GM19372 (cell line): ENCODE measurements around the gene CPNE2.

Experiments
- ATAC-seq: cut with Tn5 transposase; IDR thresholded peaks from one replicate; pipeline ENCODE4 v1.9.1; 2021; ENCODE audit warnings: mild to moderate bottlenecking, low read depth, moderate library complexity; ENCODE audit not compliant: unreplicated experiment

CPNE2 gene

GRCh38 chr16:57140931-57141668, 48.7 kb downstream of the CPNE2 start:
- ATAC-seq: no peak

DNA sequence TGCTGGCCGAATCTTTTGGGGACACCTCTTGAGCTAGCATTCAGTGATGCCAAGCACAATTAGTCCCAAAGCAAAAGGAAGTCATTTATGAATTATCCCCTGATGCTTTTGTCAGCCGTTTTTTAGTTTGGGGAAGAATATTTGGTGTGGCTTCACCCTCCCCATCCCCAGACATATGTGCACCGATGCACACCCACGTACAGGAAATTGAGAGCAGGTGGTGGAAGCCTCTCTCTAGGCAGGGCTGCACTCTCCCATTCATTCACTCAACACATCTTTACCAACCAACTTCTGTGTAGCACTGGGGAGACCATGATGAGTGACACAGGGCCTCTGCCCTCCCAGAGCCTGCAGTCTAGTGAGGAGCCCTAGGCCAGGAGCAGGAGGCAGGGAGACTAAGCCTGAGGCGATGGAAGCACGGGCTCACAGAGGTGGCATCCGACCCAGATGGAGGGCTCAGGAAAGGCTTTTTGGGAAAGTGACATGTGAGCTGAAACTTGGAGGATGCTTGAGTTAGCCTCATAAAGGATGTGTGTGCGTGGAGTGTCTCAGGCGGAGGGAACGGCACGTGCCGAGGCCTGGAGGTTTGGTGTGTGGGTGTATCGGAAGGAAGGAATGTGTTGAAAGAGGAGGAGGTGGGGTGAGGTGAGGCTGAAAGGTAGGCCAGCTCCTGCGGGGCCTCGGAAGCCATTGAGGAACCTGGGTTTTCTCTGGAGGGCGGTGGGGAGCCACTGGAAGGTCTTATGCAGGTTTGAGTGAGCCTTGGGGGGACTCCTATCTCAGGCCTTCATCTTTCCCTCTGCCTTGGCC, 49.6 kb downstream of the CPNE2 start:
- ATAC-seq: no peak

DNA sequence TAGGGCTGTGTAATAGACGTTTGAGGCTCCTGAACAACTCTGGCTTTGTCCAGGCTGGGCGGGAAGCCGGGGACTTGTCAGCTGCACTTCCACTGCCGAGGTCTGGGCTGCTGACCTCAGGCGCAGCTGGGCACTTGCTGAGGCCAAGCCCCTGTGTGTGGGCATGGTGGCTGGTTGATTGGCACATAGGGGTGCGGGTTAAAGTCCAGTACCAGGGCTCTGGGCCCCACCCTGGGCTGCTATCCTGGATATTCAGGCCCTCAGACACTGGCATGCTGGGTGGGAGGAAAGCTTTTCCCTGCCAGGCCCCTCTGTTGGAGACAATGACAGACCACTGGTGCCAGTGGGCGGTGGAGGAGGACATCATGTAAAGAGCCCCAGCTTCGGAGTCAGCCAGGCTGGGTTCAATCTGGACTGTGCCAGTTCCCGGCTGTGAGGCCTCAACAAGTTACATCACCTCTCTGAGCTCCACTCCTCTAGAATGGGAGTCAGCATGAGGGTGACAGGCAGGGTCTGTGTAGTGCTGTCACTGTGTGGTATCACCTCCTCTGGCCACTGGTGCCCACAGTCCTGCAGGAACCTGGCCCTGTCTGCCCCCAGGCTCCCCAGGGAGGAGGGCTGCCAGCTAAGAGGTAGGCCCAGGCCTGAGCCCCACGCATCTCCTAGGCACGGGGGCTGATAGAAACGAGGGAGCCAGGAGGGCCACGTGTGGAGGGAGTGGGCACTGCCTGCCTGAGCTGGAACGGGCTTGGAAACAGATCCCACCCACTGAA, 51.0 kb downstream of the CPNE2 start:
- ATAC-seq: no peak

- no peak for ATAC-seq
Measured at GRCh38 chr16:57144027-57144426, 51.6 kb downstream of the CPNE2 start.

GRCh38 chr16:57145046-57146021, 53.0 kb downstream of the CPNE2 start:
- ATAC-seq: no peak

GRCh38 chr16:57146040-57146647, 53.8 kb downstream of the CPNE2 start:
- no peak for ATAC-seq

GRCh38 chr16:57146735-57147134, 54.4 kb downstream of the CPNE2 start:
- no peak for ATAC-seq

GRCh38 chr16:57147381-57148221, 55.2 kb downstream of the CPNE2 start:
- ATAC-seq: no peak

GRCh38 chr16:57148481-57148880, 56.1 kb downstream of the CPNE2 start:
- no peak for ATAC-seq

DNA sequence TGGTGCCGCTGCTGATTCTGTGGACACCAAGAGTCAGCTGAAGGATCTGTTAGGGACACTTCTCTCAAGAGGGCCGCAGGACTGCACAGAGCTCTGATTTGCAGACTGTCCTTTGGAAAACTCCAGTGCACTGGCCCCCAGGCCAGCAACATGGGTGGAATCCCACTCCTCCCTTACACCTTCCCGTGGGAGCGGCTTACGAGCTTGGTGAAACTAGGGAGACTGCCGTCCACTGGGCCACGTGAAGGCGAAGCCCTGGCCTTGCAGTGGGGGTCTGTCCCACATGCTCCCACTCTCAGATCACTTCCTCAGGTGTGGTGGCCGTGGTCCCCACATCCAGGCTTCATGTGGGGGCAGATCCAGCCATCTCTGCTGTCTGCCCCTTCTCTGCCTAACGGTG, 57.0 kb downstream of the CPNE2 start:
- no peak for ATAC-seq

GRCh38 chr16:57150682-57151330, 58.4 kb downstream of the CPNE2 start:
- no peak for ATAC-seq

DNA sequence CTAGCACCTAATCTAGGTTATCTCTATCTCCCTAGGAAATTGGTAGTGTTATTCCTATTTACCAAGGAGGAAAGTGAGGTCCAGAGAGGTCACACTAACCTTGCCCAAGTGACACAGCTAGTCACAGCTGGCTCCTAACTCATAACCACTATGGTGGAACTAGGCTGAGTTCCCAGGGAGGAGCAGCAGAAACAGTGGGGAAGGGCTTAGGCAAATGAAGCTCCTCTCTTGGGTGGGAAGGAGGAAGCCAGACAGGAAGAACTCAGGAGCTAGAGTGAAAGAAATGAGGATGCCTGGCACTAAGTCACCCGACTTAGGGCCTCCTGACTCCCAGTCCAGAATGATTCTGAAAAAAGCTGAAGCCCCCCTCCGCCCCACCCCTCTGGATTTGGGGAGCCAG, 59.0 kb downstream of the CPNE2 start:
- ATAC-seq: no peak

DNA sequence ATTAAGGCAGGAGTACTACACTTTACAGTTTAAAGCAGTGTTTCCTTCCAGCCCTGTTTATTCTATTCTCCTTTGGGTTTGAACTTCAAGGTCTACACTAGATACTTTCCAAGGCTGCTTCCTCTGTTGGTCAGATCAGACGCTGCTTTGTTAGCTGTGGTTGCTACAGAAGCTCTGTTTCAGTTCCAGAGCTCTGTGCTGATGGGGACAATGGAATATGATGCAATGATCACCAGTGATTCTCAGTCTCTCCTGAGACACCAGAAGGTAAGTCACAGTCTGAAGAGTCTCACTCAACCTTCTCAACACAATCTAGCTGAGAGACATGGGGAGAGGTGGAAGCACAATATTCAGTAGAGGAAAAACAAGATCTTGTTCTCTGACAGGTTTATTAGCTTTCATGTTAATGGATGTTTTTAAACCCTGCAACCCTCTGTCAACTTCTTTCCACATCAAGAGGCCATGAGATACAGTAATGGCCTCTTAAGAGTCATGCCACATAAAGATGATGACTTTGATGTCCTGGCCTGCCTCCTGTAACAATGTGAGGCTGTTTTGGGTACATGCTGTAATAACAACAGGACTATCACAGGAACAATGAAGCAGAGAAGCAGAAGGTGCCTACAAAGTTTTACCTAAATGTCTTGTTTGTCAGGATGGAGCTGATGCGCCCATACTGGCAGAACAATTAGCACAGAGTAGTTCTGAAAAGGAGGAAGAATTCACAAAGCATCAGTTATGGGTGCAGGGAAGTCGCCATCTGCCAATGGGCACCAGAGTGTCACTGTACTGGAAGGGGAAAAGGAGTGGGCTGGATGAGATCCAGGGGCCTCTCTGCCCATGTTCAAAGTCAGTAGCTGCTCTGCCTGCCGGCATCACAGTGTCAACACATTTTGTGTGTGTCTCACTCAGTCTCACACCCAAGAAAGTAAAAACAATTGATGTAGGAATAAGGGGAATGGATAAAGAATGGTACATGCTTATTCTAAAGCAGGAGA, 60.0 kb downstream of the CPNE2 start:
- ATAC-seq: no peak

DNA sequence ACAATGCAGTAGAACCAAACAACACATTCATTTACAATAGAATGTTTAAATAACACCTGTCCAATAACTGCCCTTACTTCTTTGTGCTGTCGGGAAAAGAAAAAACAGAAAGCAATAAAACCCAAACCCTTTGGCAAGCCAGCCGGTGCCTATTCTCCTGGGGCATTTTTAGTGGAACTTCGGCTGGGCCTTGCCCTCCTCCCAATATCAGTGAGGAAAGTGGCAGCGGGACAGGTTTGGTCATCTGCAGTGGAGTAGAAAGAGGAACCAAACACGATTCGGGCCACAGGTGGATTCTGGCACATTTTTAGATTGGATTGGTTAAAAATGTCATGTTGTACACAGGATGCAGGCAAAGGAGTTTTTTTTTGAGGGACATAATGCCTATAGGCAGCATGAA, 61.5 kb downstream of the CPNE2 start:
- ATAC-seq: no peak

- ATAC-seq: no peak
Measured at GRCh38 chr16:57155702-57156350, 63.4 kb downstream of the CPNE2 start.

- ATAC-seq: no peak
Measured at GRCh38 chr16:57156351-57156703, 63.9 kb downstream of the CPNE2 start.

GRCh38 chr16:57157533-57157932, 65.2 kb downstream of the CPNE2 start:
- ATAC-seq: no peak
